Astrocyte of the cerebellum (primary cell): ENCODE data around the gene GPS1.

ENCODE experiments used
- DNase-seq: peaks from one replicate; pipeline ENCODE4 v3.0.0-alpha.2; 2011; ENCODE audit warnings: low read depth
- H3K4me3 ChIP-seq: 2 replicates; pipeline ENCODE4 v1.5.1; 2011; ENCODE audit warnings: mild to moderate bottlenecking, low read depth, low read length, moderate library complexity
- CTCF ChIP-seq: IDR thresholded peaks from 2 replicates; pipeline ENCODE4 v1.5.1; 2012; ENCODE audit warnings: low read length, low read depth, moderate library complexity, mild to moderate bottlenecking; ENCODE audit errors: missing control alignments
- in situ Hi-C: cut with HindIII; loops from 2 replicates; pipeline ENCODE4 v1.10.0; 2017; ENCODE audit warnings: low sequenced_read_pairs

The GPS1 gene

GRCh38 chr17:82043507-82043906 lies 8.2 kb upstream of the GPS1 start:
- no peak overlapping the region for H3K4me3 ChIP-seq
- no peak for DNase-seq
- no peak for TF ChIP-seq CTCF
- in situ Hi-C loops: no loop called here

- no peak overlapping the region for H3K4me3 ChIP-seq
- no peak for TF ChIP-seq CTCF
- no peak for DNase-seq
- in situ Hi-C loops: no loop called here
Observed at GRCh38 chr17:82045936-82046484, 5.7 kb upstream of the GPS1 start.

- DNase-seq: no peak
- in situ Hi-C loops: no loop called here
- no peak for TF ChIP-seq CTCF
- H3K4me3 ChIP-seq: no peak overlapping the region
Observed at GRCh38 chr17:82046903-82047302, 4.8 kb upstream of the GPS1 start.

- in situ Hi-C loops: no loop called here
- TF ChIP-seq CTCF: no peak
- no peak overlapping the region for H3K4me3 ChIP-seq
- no peak for DNase-seq
Observed at GRCh38 chr17:82047379-82047778, 4.3 kb upstream of the GPS1 start.

GRCh38 chr17:82047914-82048570 lies 3.7 kb upstream of the GPS1 start:
- in situ Hi-C loops: no loop called here
- no peak for TF ChIP-seq CTCF
- H3K4me3 ChIP-seq: no peak overlapping the region
- DNase-seq: no peak

GRCh38 chr17:82048571-82048971 lies 3.1 kb upstream of the GPS1 start:
- H3K4me3 ChIP-seq: no peak overlapping the region
- TF ChIP-seq CTCF: no peak
- in situ Hi-C loops: no loop called here
- no peak for DNase-seq
